DMS53 (cell line): ENCODE data around the gene PTPN23.
"Not testable (repeated sequence)": the region's sequence is repeated elsewhere in the genome, so short reads cannot be mapped to it uniquely, and the experiment has no call there.

Experiments used
- DNase-seq: peaks from one replicate; lab custom pipeline; 2025; lab: John Stamatoyannopoulos, UW

PTPN23 gene

GRCh38 chr3:47370020-47370419, 10.8 kb upstream of the PTPN23 start:
- not testable (repeated sequence) for DNase-seq

GRCh38 chr3:47370887-47371697, 9.7 kb upstream of the PTPN23 start:
- no peak for DNase-seq

DNA sequence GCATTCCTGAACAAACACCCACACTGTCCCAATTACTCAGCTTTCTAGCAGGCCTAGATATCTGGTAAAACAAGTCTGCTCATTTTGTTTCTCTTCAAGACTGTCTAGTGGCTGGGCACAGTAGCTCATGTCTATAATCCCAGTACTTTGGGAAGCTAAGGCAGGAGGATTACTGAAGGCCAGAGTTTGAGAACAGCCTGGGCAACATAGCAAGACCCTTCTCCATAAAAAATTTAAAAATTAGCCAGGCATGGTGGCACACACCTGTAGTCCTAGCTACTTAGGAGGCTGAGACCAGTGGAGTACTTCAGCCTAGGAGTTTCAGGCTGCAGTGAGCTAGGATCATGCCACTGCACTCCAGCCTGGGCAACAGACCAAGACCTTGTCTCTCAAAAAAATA, 6.2 kb upstream of the PTPN23 start:
- DNase-seq: no peak

DNA sequence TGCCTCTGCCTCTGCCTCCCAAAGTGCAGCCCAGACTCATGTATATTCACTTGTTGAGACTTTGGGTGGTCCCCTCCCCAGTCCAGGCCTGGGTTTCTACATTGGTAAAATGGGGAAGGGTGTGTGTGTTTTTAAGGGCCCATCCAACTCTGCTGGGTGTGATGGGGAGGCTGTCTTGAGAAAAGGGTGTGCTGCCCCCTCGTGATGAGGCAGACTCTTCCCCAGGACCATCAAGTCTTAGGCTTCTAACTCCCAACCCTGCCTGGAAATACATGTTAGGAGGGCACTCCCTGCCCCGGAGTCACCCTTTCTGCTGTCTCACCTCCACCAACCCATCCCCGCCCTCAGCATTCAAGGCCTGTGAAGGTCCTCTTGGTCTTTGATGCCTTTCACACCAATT, 4.4 kb upstream of the PTPN23 start:
- DNase-seq: no peak

DNA sequence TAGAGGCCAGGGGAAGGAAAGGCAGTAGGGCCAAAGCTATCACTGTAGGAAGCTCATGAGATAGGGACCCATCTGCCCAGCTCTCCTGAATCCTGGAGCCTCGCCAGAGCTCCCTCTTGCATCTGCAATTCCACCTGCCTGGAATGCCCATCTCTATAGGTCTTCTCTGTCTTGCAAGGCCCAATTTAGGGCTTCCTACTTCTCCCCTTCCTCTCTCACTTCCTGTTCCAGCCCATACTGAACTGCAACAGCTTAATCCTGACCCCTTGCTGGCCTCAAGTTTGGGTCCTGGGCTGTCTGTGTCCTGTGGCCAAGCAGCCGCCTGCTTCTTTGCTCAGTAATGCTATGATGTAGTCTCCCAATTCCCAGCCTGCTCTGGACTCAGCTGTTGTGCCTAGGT, 3.6 kb upstream of the PTPN23 start:
- DNase-seq: no peak

DNA sequence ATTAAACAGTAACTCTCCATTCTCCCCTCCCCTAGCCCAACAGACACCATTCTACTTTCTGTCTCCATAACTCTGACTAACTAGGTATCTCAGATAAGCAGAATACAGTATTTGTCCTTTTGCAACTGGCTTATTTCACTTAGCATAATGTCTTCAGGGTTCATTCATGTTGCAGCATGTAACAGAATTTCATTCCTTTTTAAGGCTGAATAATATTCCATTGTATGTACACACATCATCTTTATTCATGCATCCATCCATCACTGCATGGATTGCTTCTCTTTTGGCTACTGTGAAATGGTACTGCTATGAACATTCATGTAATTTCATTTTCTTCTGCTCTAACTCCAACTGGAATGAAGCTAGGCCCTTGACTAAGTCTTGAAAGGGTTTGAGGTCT, 2.0 kb upstream of the PTPN23 start:
- no peak for DNase-seq

GRCh38 chr3:47379411-47379899, 1.4 kb upstream of the PTPN23 start:
- DNase-seq: peak; percentile 4

GRCh38 chr3:47380026-47380600, 708 bp upstream of the PTPN23 start:
- peak; percentile 30 for DNase-seq

DNA sequence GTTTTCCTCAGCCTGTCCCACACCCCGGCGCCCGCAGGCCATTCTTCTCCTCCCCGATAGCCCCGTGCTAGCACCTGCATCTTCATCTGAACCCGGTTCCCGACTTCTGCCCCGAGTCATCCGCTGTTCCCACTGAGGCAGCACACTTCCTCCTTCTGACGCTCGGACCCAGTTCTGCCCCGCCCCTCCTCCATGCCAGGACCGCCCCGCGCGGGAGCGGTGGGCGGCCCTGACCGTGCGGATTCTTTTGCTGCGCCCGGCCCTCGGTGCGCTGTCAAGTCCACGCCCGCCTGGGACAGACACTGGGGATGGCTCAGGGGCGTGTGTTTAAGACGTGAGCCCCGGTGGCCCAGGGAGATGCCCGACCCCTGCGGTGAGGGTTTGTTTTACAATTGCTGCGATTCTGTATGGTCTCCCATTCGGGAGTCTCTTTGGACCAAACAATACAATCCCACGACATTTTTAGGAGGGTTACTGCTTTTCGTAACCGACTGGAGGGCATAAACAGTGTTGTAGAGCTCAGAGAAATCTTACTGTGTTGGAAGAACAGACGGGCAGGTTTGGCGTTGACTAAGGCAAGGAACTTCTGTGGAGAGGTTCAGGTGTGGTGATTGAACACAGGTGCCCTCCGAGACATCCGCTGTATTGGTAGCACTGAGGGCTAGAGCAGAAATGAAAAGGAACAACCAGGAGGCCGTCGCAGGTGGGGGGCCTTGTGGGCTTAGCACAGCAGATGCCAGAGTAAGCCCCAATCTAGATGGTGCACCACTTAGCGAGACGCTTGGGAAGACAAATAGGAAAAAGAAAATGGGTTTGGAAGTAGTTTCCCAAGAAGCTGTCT, 716 bp downstream of the PTPN23 start:
- peak; percentile 81 for DNase-seq

DNA sequence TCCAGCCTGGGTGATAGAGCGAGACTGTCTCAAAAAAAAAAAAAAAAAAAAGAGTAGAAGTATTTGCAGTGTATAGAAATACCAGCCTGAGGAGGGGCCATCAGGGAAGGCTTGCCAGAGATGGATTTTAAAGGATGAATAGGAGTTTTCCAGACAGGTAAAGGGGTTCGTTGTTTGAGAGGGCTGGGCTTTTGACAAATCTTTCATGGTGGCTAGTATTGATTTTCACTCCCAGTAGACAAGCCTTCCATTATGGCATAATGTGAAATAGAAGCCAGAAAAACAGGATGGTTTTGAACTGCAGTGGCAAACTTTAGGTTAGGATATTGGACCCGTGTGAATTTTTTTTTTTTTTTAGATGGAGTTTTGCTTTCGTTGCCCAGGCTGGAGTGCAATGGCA, 3.6 kb downstream of the PTPN23 start:
- DNase-seq: no peak

- no peak for DNase-seq
Measured at GRCh38 chr3:47385007-47385406, 4.2 kb downstream of the PTPN23 start.

DNA sequence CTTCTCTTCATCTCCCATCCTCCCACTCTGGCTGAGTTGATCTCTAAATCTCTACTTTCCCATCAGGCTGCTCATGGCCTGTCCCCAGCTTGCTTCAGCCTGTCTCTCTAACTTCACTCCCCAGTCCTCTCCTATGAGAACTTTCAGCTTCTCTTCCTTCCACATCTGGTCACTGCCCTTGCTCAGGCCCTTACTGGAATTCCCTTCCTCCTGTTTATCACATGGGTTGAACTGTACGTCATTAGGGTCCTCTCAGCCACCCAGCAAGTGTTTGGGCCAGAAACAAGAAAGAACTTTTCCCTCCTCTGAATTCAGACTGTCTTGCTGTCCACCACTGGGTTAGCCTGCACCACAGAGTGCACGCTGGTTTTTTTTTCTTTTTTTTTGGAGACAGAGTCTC, 5.0 kb downstream of the PTPN23 start:
- DNase-seq: no peak

- no peak for DNase-seq
Measured at GRCh38 chr3:47392933-47393332, 12.1 kb downstream of the PTPN23 start.

- peak; percentile 3 for DNase-seq
Measured at GRCh38 chr3:47394140-47394870, 13.5 kb downstream of the PTPN23 start.

DNA sequence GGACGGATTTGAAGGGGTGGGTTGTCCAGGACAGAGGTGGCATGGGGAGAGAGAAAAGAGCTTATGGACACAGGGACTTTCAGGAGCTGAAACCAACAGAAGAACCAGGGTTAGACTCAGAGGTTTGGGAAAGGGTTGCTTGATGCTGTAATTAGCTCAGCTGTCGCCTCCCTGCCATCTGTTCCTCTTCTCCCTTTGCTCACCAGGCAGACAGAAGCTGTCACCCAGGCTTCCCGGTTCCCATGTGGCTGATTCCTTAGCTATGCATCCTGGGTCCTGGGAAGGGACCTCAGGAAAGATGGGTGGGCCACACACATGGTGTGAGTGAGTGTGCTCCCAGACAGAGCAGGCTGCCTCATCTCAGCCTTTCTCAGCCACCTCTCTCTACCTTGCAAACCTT, 14.1 kb downstream of the PTPN23 start:
- no peak for DNase-seq

DNA sequence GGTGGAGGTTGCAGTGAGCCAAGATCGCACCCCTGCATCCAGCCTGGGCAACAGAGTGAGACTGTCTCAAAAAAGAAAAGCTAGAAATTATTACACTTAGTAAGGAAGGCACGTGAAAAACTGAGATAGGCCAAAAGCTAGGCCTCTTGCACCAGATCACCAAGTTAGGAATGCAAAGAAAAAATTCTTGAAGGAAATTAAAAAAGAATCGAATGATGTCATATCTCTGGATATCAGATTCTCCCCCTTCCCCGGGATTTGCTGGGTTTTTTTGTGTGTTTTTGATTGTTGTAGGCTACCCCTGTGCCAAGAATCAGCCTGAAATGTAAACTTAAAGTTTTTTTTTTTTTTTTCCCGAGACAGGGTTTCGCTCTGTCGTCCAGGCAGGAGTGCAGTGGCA, 17.4 kb downstream of the PTPN23 start:
- no peak for DNase-seq

GRCh38 chr3:47399016-47399415, 18.2 kb downstream of the PTPN23 start:
- DNase-seq: no peak

GRCh38 chr3:47399531-47400270, 18.9 kb downstream of the PTPN23 start:
- no peak for DNase-seq

- DNase-seq: no peak
Measured at GRCh38 chr3:47404431-47404876, 23.6 kb downstream of the PTPN23 start.

DNA sequence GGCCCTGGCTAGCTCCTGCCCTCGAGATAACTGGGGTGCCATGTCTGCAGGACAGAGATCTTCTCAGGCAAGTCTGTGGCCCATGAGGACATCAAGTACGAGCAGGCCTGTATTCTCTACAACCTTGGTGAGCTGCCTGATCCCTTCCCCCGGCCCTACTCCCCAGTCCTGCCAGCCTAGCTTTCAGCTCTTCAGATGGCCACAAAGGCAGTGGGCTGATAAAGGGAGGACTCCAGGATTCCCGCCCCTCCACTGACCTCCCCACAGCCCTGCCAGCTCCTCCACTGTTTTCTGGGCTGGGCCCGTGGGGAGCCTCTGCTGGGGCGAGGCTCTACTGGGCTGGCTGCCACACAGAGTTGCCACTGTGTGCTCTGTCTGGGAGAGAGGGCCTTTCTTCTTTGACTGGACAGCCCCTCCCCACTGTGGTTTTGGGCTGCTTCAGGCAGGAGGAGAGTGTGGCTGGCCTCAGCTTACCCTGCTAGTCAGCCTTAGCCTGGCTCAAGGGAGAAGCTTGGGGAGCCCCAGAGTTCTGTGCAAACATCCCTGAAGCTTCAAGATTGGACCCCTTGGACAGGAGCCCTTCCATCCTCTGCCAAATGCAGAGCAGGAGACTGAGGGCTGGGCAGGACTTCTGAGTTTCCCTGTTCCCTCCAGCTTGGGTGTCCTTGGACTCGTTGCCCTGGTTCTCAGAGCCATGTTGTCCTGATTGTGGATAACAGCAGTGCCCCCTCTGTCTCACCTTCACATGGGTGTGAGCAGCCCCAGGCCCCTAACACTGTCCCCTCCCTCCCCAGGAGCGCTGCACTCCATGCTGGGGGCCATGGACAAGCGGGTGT, 24.4 kb downstream of the PTPN23 start:
- DNase-seq: no peak
